ENCODE data around the gene FBXL13.
"Not testable (repeated sequence)": the region's sequence is repeated elsewhere in the genome, so short reads cannot be mapped to it uniquely, and the experiment has no call there.

The FBXL13 gene

GRCh38 chr7:102913826-102914225 is 160.8 kb downstream of the FBXL13 start:
- DNase-seq, result no peak
- intact Hi-C loops (cut with DNase I; ENCODE audit: low total_unique reads), result no loop called here
- no peaks in the 10 kb centered on the region for H3K36me3 ChIP-seq
- H3K27ac ChIP-seq, result peak overlapping the region; percentile 46 to 66
- H3K4me1 ChIP-seq, result peaks cover 0 to 42% (median 2%) of the 10 kb centered on the region in 4 donors
- H3K9me3 ChIP-seq, result no peaks in the 10 kb centered on the region
- TF ChIP-seq CTCF (IDR thresholded peaks at IDR 0.05), result no peak
- H3K4me3 ChIP-seq, result peak overlapping the region; percentile 36 to 40
- no peaks in the 10 kb centered on the region for H3K27me3 ChIP-seq

- DNase-seq, result no peak
- Histone ChIP-seq H3K4me3 (peak within 1 kb of the TSS; percentile 36 to 40), H3K27me3 (no peaks in the 10 kb centered on the region), H3K36me3 (no peaks in the 10 kb centered on the region), H3K4me1 (peaks cover 0 to 38% (median 2%) of the 10 kb centered on the region in 4 donors), H3K9me3 (no peaks in the 10 kb centered on the region), H3K27ac (peak within 1 kb of the TSS; percentile 46 to 66)
- TF ChIP-seq CTCF (IDR thresholded peaks at IDR 0.05), result no peak
- intact Hi-C loops (cut with DNase I; ENCODE audit: low total_unique reads), result no loop called here
These were observed 161.9 kb downstream of the FBXL13 start, which contains the start of gene LRRC17 for GRCh38 chr7:102912742-102913141. Gene LRRC17 (plus strand): TSS chr7:102913000. CDS start chr7:102933914, 20,914 bp downstream.

- H3K27ac ChIP-seq, result no peak overlapping the region
- intact Hi-C loops (cut with DNase I; ENCODE audit: low total_unique reads), result no loop called here
- H3K4me1 ChIP-seq, result peaks cover 0 to 14% (median 0%) of the 10 kb centered on the region in 4 donors
- no peak for TF ChIP-seq CTCF (IDR thresholded peaks at IDR 0.05)
- H3K27me3 ChIP-seq, result no peaks in the 10 kb centered on the region
- H3K36me3 ChIP-seq, result no peaks in the 10 kb centered on the region
- DNase-seq, result no peak
- no peak overlapping the region for H3K4me3 ChIP-seq
- H3K9me3 ChIP-seq, result no peaks in the 10 kb centered on the region
These were observed 165.9 kb downstream of the FBXL13 start for GRCh38 chr7:102908676-102909075.

GRCh38 chr7:102903576-102903975 is 171.0 kb downstream of the FBXL13 start:
- H3K9me3 ChIP-seq; intact Hi-C loops (cut with DNase I; ENCODE audit: low total_unique reads); H3K27ac ChIP-seq; H3K4me3 ChIP-seq; DNase-seq; H3K4me1 ChIP-seq; H3K36me3 ChIP-seq; H3K27me3 ChIP-seq: not testable (repeated sequence)

GRCh38 chr7:102902052-102902451 is 172.5 kb downstream of the FBXL13 start:
- intact Hi-C loops (cut with DNase I; ENCODE audit: low total_unique reads); H3K27ac ChIP-seq; H3K27me3 ChIP-seq; H3K36me3 ChIP-seq; DNase-seq; H3K9me3 ChIP-seq; H3K4me3 ChIP-seq: not testable (repeated sequence)
- H3K4me1 ChIP-seq, result peaks cover 0 to 21% (median 17%) of the 10 kb centered on the region in 4 donors

- no peak for TF ChIP-seq CTCF (IDR thresholded peaks at IDR 0.05)
These were observed 176.1 kb downstream of the FBXL13 start for GRCh38 chr7:102898532-102898859.

More at GRCh38 chr7:102898532-102898859, 176.1 kb downstream of the FBXL13 start:
- DNase-seq, result no peak
- intact Hi-C loops (cut with DNase I; ENCODE audit: low total_unique reads), result no loop called here
- Histone ChIP-seq H3K36me3 (no peaks in the 10 kb centered on the region), H3K27ac (peak overlapping the region; percentile 46 to 52), H3K9me3 (no peaks in the 10 kb centered on the region), H3K4me3 (no peak overlapping the region), H3K4me1 (peaks cover 0 to 56% (median 38%) of the 10 kb centered on the region in 4 donors), H3K27me3 (no peaks in the 10 kb centered on the region)
